HepG2 (cell line): ENCODE measurements around the gene GZF1. TPM values are rescaled to one million over a fixed set of nuclear protein-coding genes. Genes with fewer than 3 reads are reported as not detected.

Experiments
- ATAC-seq: fragments of 200-7000 bp; cut with Tn5 transposase; 3 replicates; pipeline ENCODE4 v1.9.1; 2020; ENCODE audit warnings: mild to moderate bottlenecking, moderate library complexity
- BruUV-seq: library from RNA; stranded (reverse); fragments of 400-500 nt; replicated peaks from 2 replicates; lab custom pipeline; 2021; lab: Mats Ljungman, UMichigan
- CTCF ChIA-PET: fragments of 300-600 bp; formaldehyde crosslinking; extraction: SDS; loops from one replicate; lab custom pipeline; 2021; ENCODE audit warnings: low total read pairs, inconsistent platforms, low intra/inter-chr PET ratio; lab: Yijun Ruan, JAX
- POLR2A ChIA-PET: fragments of 350-600 bp; sonication (Branson Sonifier 250); formaldehyde crosslinking; loops from one replicate; lab custom pipeline; 2020; ENCODE audit warnings: antibody characterized with exemption, inconsistent platforms; lab: Yijun Ruan, JAX
- DNase-seq: peaks from one replicate; pipeline ENCODE4 v3.0.0-alpha.2; 2015; ENCODE audit warnings: low spot score
- FAIRE-seq: peaks from 3 replicates; lab custom pipeline; 2011; peaks lifted over from hg19 to GRCh38; lab: Jason Lieb, UNC
- H2AFZ ChIP-seq: one replicate; pipeline ENCODE4 v1.6.1; 2011; ENCODE audit warnings: low read length, inconsistent platforms
- H3K27ac ChIP-seq: fragments of 300-600 bp; 3 replicates; pipeline ENCODE4 v1.8.0; 2011; ENCODE audit warnings: mixed run types, mild to moderate bottlenecking, mixed read lengths, low read length, inconsistent platforms; ENCODE audit not compliant: insufficient read depth; ENCODE audit errors: extremely low read length
- H3K27me3 ChIP-seq, 2 experiments: fragments of 200-600 bp in 1 of 2; 2 replicates in 1 of 2; 3 replicates in 1 of 2; pipeline versions ENCODE4 v1.6.0 to v1.8.0; 2011; ENCODE audit warnings: low read length in 2 of 2, mild to moderate bottlenecking in 2 of 2, moderate library complexity in 2 of 2, inconsistent platforms in 1 of 2; ENCODE audit not compliant: insufficient read depth in 2 of 2, control insufficient read depth in 1 of 2
- H3K36me3 ChIP-seq, 2 experiments: fragments of 200-600 bp in 1 of 2; replicated peaks in 1 of 2; 2 replicates in 1 of 2; 3 replicates in 1 of 2; pipeline versions ENCODE4 v1.5.1 to v1.8.0; 2011; ENCODE audit warnings: low read length in 2 of 2, inconsistent platforms in 1 of 2; ENCODE audit not compliant: insufficient read depth in 2 of 2, control insufficient read depth in 1 of 2
- H3K4me1 ChIP-seq: 2 replicates; pipeline ENCODE4 v1.5.1; 2012; ENCODE audit warnings: low read length, inconsistent platforms; ENCODE audit not compliant: insufficient read depth
- H3K4me2 ChIP-seq: 2 replicates; pipeline ENCODE4 v1.6.0; 2011; ENCODE audit warnings: low read depth, low read length, inconsistent platforms
- H3K4me3 ChIP-seq, 3 experiments: fragments of 200-600 bp in 1 of 3; sonication (generic), shearing (Covaris generic) in 1 of 3; replicated peaks in 1 of 3; 2 replicates each; pipeline ENCODE4 v1.5.1; 2011 to 2016; ENCODE audit warnings: low read length in 3 of 3, inconsistent platforms in 2 of 3, low read depth in 2 of 3, mild to moderate bottlenecking in 2 of 3, control low read depth in 1 of 3, mixed read lengths in 1 of 3; ENCODE audit not compliant: insufficient read depth in 1 of 3
- H3K79me2 ChIP-seq: one replicate; pipeline ENCODE4 v1.6.1; 2011; ENCODE audit warnings: low read length, inconsistent platforms; ENCODE audit not compliant: insufficient read depth
- H3K9ac ChIP-seq: 2 replicates; pipeline ENCODE4 v1.6.0; 2011; ENCODE audit warnings: mild to moderate bottlenecking, low read depth, low read length, inconsistent platforms; ENCODE audit not compliant: insufficient read depth
- H3K9me3 ChIP-seq: 2 replicates; pipeline ENCODE4 v1.5.1; 2012; ENCODE audit warnings: mild to moderate bottlenecking, low read length
- H4K20me1 ChIP-seq: 2 replicates; pipeline ENCODE4 v1.6.0; 2011; ENCODE audit warnings: inconsistent platforms, mild to moderate bottlenecking, low read length, moderate library complexity; ENCODE audit not compliant: insufficient read depth
- CREB1 ChIP-seq, 2 experiments: fragments of 450-650 bp in 1 of 2; IDR thresholded peaks; 2 replicates each; pipeline ENCODE4 v1.6.1; 2016 to 2017; ENCODE audit warnings: control low read depth in 1 of 2, mild to moderate bottlenecking in 1 of 2, missing compliant biosample characterization in 1 of 2, missing genetic modification characterization in 1 of 2
- GLI4 ChIP-seq: sonication (generic); formaldehyde crosslinking; IDR thresholded peaks from 2 replicates; pipeline ENCODE4 v1.5.1; 2020; ENCODE audit warnings: missing genetic modification reagents, mild to moderate bottlenecking, moderate library complexity, borderline replicate concordance
- HOXA9 ChIP-seq: sonication (generic); formaldehyde crosslinking; IDR thresholded peaks from 2 replicates; pipeline ENCODE4 v1.8.1; 2022; ENCODE audit warnings: missing genetic modification reagents, mild to moderate bottlenecking, moderate library complexity, borderline replicate concordance
- JARID2 ChIP-seq: sonication (generic); formaldehyde crosslinking; IDR thresholded peaks from 2 replicates; pipeline ENCODE4 v1.8.1; 2023; ENCODE audit warnings: missing genetic modification reagents, inconsistent platforms; ENCODE audit not compliant: insufficient replicate concordance
- KLF11 ChIP-seq: IDR thresholded peaks from 2 replicates; pipeline ENCODE4 v1.6.1; 2016; ENCODE audit warnings: missing compliant biosample characterization
- KLF15 ChIP-seq: sonication (generic); formaldehyde crosslinking; IDR thresholded peaks from 2 replicates; pipeline ENCODE4 v1.8.1; 2023; ENCODE audit warnings: borderline replicate concordance, mild to moderate bottlenecking, inconsistent platforms, missing genetic modification reagents, mixed read lengths
- MIXL1 ChIP-seq: IDR thresholded peaks from 2 replicates; pipeline ENCODE4 v1.6.1; 2016
- NCOR1 ChIP-seq: fragments of 200-600 bp; sonication (generic); IDR thresholded peaks from 2 replicates; pipeline ENCODE4 v1.7.0; 2017; ENCODE audit warnings: antibody characterized with exemption, low read length, borderline replicate concordance
- NFIB ChIP-seq: sonication (generic); formaldehyde crosslinking; IDR thresholded peaks from 2 replicates; pipeline ENCODE4 v1.9.0; 2021; ENCODE audit warnings: missing genetic modification reagents, mild to moderate bottlenecking, borderline replicate concordance
- RFXANK ChIP-seq: IDR thresholded peaks from 2 replicates; pipeline ENCODE4 v1.6.1; 2016
- SCMH1 ChIP-seq: sonication (generic); formaldehyde crosslinking; IDR thresholded peaks from 2 replicates; pipeline ENCODE4 v1.9.0; 2021; ENCODE audit warnings: missing genetic modification reagents, mild to moderate bottlenecking, borderline replicate concordance
- TAF1 ChIP-seq: sonication (generic); formaldehyde crosslinking; IDR thresholded peaks from 2 replicates; pipeline ENCODE4 v1.4.0; 2020; ENCODE audit warnings: missing genetic modification reagents
- TBP ChIP-seq: sonication (generic); formaldehyde crosslinking; IDR thresholded peaks from 2 replicates; pipeline ENCODE4 v1.5.0; 2020; ENCODE audit warnings: missing genetic modification reagents
- U2AF1 ChIP-seq: fragments of 200-400 bp; formaldehyde crosslinking; optimal IDR thresholded peaks from 2 replicates; pipeline ENCODE3; 2017; ENCODE audit warnings: mild to moderate bottlenecking, low read depth, low read length
- ZC3H13 ChIP-seq: sonication (generic); formaldehyde crosslinking; IDR thresholded peaks from 2 replicates; pipeline ENCODE4 v1.8.1; 2023; ENCODE audit warnings: mild to moderate bottlenecking, missing genetic modification reagents, moderate library complexity
- ZNF10 ChIP-seq: sonication (generic); formaldehyde crosslinking; IDR thresholded peaks from 2 replicates; pipeline ENCODE4 v1.4.0; 2020; ENCODE audit warnings: mild to moderate bottlenecking, low read depth, missing genetic modification reagents, borderline replicate concordance
- ZNF12 ChIP-seq: sonication (generic); formaldehyde crosslinking; IDR thresholded peaks from 2 replicates; pipeline ENCODE4 v1.5.0; 2020; ENCODE audit warnings: missing genetic modification reagents
- ZNF292 ChIP-seq: sonication (generic); formaldehyde crosslinking; IDR thresholded peaks from 2 replicates; pipeline ENCODE4 v1.8.1; 2022; ENCODE audit warnings: mild to moderate bottlenecking, low read depth, missing genetic modification reagents, borderline replicate concordance
- ZNF660 ChIP-seq: sonication (generic); formaldehyde crosslinking; IDR thresholded peaks from 2 replicates; pipeline ENCODE4 v1.5.1; 2020; ENCODE audit warnings: mild to moderate bottlenecking, low read depth, missing genetic modification reagents, borderline replicate concordance
- ZNF773 ChIP-seq: sonication (generic); formaldehyde crosslinking; IDR thresholded peaks from 2 replicates; pipeline ENCODE4 v1.4.0; 2020; ENCODE audit warnings: missing genetic modification reagents, borderline replicate concordance
- ZNF850 ChIP-seq: sonication (generic); formaldehyde crosslinking; conservative IDR thresholded peaks from 2 replicates; pipeline ENCODE4 v1.9.0; 2021; ENCODE audit warnings: mild to moderate bottlenecking, missing genetic modification reagents
- WGBS: methylation state at CpG from one replicate; pipeline ENCODE4 v1.1.6; 2017; ENCODE audit warnings: low lambda C conversion rate; 5-methylcytosine and 5-hydroxymethylcytosine counted together
- in situ Hi-C: cut with HindIII; loops from 2 replicates; pipeline ENCODE4 v1.10.0; 2017; ENCODE audit warnings: low pct_unique_long_range_greater_than_20kb; ENCODE audit not compliant: extremely low pct_ligation_motif_present
- intact Hi-C: fragments of 100-400 bp; cut with micrococcal nuclease; formaldehyde crosslinking; loops from one replicate; pipeline ENCODE4 v1.10.0; 2022; ENCODE audit not compliant: unreplicated experiment
- polyA plus RNA-seq, 8 experiments: library from polyadenylated mRNA; depleted of rRNA in 3 of 8; stranded (reverse) in 7 of 8; unstranded in 1 of 8; fragments of >200 nt; fragmentation: Illumina TruSeq in 4 of 8; extraction: Trizol in 4 of 8; gene quantifications; 2 replicates each; pipeline versions ENCODE4 v1.2.1 to v1.2.3, GENCODE V29; 2011 to 2016; ENCODE audit warnings: low read depth in 4 of 8, missing spikeins in 1 of 8, mixed read lengths in 1 of 8; ENCODE audit not compliant: insufficient read depth in 1 of 8
- total RNA-seq, 5 experiments: library from RNA; depleted of rRNA; stranded (reverse); fragments of >200 nt; fragmentation: Illumina TruSeq; extraction: Trizol; gene quantifications; 2 replicates each; pipeline ENCODE4 v1.2.3, GENCODE V29; 2016; ENCODE audit warnings: low read depth in 1 of 5
- TF ChIP-seq, protein P1 (sequence below): sonication (generic); formaldehyde crosslinking; IDR thresholded peaks from 2 replicates; pipeline ENCODE4 v1.5.1; 2020; ENCODE audit warnings: mild to moderate bottlenecking, missing genetic modification reagents, moderate library complexity
- TF ChIP-seq, protein P2 (sequence below): sonication (generic); formaldehyde crosslinking; IDR thresholded peaks from 2 replicates; pipeline ENCODE4 v1.5.0; 2020; ENCODE audit warnings: mild to moderate bottlenecking, missing genetic modification reagents, borderline replicate concordance

GZF1 gene
- total and polyA plus RNA-seq, 2 of the 13 experiments (the other 11 are each of a cell fraction or from before 2014, with no cell fraction given): 16.9 to 26.0 TPM

GRCh38 chr20:23344336-23344735 is 17.6 kb upstream of the GZF1 start (continued):
- TF ChIP-seq, protein P1, sequence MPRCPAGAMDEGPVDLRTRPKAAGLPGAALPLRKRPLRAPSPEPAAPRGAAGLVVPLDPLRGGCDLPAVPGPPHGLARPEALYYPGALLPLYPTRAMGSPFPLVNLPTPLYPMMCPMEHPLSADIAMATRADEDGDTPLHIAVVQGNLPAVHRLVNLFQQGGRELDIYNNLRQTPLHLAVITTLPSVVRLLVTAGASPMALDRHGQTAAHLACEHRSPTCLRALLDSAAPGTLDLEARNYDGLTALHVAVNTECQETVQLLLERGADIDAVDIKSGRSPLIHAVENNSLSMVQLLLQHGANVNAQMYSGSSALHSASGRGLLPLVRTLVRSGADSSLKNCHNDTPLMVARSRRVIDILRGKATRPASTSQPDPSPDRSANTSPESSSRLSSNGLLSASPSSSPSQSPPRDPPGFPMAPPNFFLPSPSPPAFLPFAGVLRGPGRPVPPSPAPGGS: no peak
- no peak for TF ChIP-seq TAF1 (CRISPR knock-in tag)
- no peak for TF ChIP-seq ZNF660 (CRISPR knock-in tag)
- TF ChIP-seq CREB1 (IDR thresholded peaks at IDR 0.05): no peak
- no peak for TF ChIP-seq CREB1 (CRISPR knock-in tag; IDR thresholded peaks at IDR 0.05)

DNA sequence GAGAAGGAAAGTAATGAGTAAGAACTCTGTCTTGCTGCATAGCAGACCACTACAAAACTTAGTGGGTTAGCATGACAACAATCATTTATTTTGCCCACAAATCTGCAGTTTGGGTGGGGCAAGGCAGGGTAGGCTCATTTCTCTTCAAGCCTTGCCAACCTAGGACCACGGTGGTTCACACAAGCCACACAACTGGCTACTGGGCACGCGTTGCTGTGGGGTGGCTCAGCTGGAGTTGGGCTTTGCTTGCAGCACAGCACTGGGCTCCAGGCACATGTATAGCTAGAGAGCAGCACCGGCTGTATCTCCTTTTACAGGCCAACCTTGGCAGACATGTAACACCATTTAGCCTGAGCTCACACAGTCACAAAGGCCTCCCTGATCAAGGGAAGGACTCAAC is 16.0 kb upstream of the GZF1 start:
- H3K9ac ChIP-seq: no peak overlapping the region
- no peaks in the 10 kb centered on the region; a peak in 2 of 5 replicates for H3K27me3 ChIP-seq
- no peaks in the 10 kb centered on the region for H4K20me1 ChIP-seq
- no peak for ATAC-seq
- intact Hi-C loops (loop anchor here (10.0 kb wide), 1 partner anchor 491 kb away; no protein-coding TSS in a partner anchor), in situ Hi-C loops (no loop called here)
- H3K4me2 ChIP-seq: no peak overlapping the region
- no peak for FAIRE-seq
- H3K27ac ChIP-seq: no peak overlapping the region
- H3K36me3 ChIP-seq: no peaks in the 10 kb centered on the region
- no peak for DNase-seq
- H2AFZ ChIP-seq: no peak overlapping the region
- ChIA-PET POLR2A (interaction anchor here (1.6 kb wide), 1 partner anchor 12 kb away, joined by 4 read pairs; no protein-coding TSS in a partner anchor), CTCF (no interaction called here)
- BruUV-seq: no TSS peak
- H3K4me1 ChIP-seq: peaks cover 31% of the 10 kb centered on the region
- peaks cover 2% of the 10 kb centered on the region for H3K79me2 ChIP-seq
- H3K9me3 ChIP-seq: no peaks in the 10 kb centered on the region
- H3K4me3 ChIP-seq: no peak overlapping the region
- WGBS: 80% methylated on average over 4 of the region's 4 CpGs
- TF ChIP-seq KLF11 (CRISPR knock-in tag): no peak
- no peak for TF ChIP-seq GLI4 (CRISPR knock-in tag)
- TF ChIP-seq NCOR1: no peak
- no peak for TF ChIP-seq ZNF12 (CRISPR knock-in tag)
- TF ChIP-seq RFXANK: no peak
- TF ChIP-seq, protein P2, sequence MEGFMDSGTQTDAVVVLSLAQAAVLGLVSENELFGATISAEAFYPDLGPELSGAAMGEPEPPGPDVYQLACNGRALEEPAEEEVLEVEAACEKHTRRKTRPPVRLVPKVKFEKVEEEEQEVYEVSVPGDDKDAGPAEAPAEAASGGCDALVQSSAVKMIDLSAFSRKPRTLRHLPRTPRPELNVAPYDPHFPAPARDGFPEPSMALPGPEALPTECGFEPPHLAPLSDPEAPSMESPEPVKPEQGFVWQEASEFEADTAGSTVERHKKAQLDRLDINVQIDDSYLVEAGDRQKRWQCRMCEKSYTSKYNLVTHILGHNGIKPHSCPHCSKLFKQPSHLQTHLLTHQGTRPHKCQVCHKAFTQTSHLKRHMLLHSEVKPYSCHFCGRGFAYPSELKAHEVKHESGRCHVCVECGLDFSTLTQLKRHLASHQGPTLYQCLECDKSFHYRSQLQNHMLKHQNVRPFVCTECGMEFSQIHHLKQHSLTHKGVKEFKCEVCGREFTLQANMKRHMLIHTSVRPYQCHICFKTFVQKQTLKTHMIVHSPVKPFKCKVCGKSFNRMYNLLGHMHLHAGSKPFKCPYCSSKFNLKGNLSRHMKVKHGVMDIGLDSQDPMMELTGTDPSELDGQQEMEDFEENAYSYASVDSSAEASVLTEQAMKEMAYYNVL: 0 out of 2 replicates have a peak, but pooled peaks have one; percentile 7
- TF ChIP-seq ZNF10: no peak
- TF ChIP-seq ZNF773 (CRISPR knock-in tag): no peak
- no peak for TF ChIP-seq TBP (CRISPR knock-in tag)
- no peak for TF ChIP-seq KLF15 (CRISPR knock-in tag)
- 0 out of 2 replicates have a peak, but pooled peaks have one; percentile 32 for TF ChIP-seq HOXA9
- no peak for TF ChIP-seq SCMH1 (CRISPR knock-in tag)
- TF ChIP-seq ZNF850 (CRISPR knock-in tag): no peak
- no peak for TF ChIP-seq NFIB (CRISPR knock-in tag)
- no peak for TF ChIP-seq ZNF292 (CRISPR knock-in tag)
- TF ChIP-seq MIXL1 (CRISPR knock-in tag): no peak
- no peak for TF ChIP-seq JARID2
- TF ChIP-seq U2AF1: no peak
- 0 out of 2 replicates have a peak, but pooled peaks have one; percentile 30 for TF ChIP-seq ZC3H13 (CRISPR knock-in tag)
